GM19395 (cell line): Measurements from ENCODE around the gene RBFOX1.

Source experiments
- ATAC-seq: cut with Tn5 transposase; IDR thresholded peaks from one replicate; pipeline ENCODE4 v1.9.1; 2021; ENCODE audit warnings: mild to moderate bottlenecking, moderate library complexity; ENCODE audit not compliant: unreplicated experiment

RBFOX1 gene

GRCh38 chr16:7581175-7581574 lies 248.5 kb downstream of the RBFOX1 start:
- ATAC-seq = no peak

GRCh38 chr16:7583396-7583795 lies 250.8 kb downstream of the RBFOX1 start:
- ATAC-seq = no peak

- no peak for ATAC-seq
Measured at GRCh38 chr16:7584561-7584960, 251.9 kb downstream of the RBFOX1 start.

GRCh38 chr16:7585705-7586104 lies 253.1 kb downstream of the RBFOX1 start:
- ATAC-seq = no peak

- ATAC-seq = no peak
Measured at GRCh38 chr16:7590934-7591333, 258.3 kb downstream of the RBFOX1 start.

- ATAC-seq = no peak
Measured at GRCh38 chr16:7596308-7596707, 263.7 kb downstream of the RBFOX1 start.

- no peak for ATAC-seq
Measured at GRCh38 chr16:7597677-7598076, 265.0 kb downstream of the RBFOX1 start.

GRCh38 chr16:7601100-7601499 lies 268.5 kb downstream of the RBFOX1 start:
- no peak for ATAC-seq

- ATAC-seq = no peak
Measured at GRCh38 chr16:7602291-7602950, 269.8 kb downstream of the RBFOX1 start.

- no peak for ATAC-seq
Measured at GRCh38 chr16:7605812-7606211, 273.2 kb downstream of the RBFOX1 start.

GRCh38 chr16:7612671-7613070 lies 280.0 kb downstream of the RBFOX1 start:
- ATAC-seq = no peak

GRCh38 chr16:7613518-7613917 lies 280.9 kb downstream of the RBFOX1 start:
- no peak for ATAC-seq

GRCh38 chr16:7614021-7614795 lies 281.6 kb downstream of the RBFOX1 start:
- no peak for ATAC-seq

GRCh38 chr16:7615565-7615964 lies 282.9 kb downstream of the RBFOX1 start:
- no peak for ATAC-seq

GRCh38 chr16:7624871-7625766 lies 292.5 kb downstream of the RBFOX1 start:
- ATAC-seq = no peak

GRCh38 chr16:7628981-7629380 lies 296.3 kb downstream of the RBFOX1 start:
- ATAC-seq = no peak

GRCh38 chr16:7629571-7629970 lies 296.9 kb downstream of the RBFOX1 start:
- no peak for ATAC-seq

GRCh38 chr16:7637446-7637845 lies 304.8 kb downstream of the RBFOX1 start:
- no peak for ATAC-seq

GRCh38 chr16:7638306-7638705 lies 305.7 kb downstream of the RBFOX1 start:
- ATAC-seq = no peak

GRCh38 chr16:7640334-7640733 lies 307.7 kb downstream of the RBFOX1 start:
- no peak for ATAC-seq

GRCh38 chr16:7644176-7644575 lies 311.5 kb downstream of the RBFOX1 start:
- ATAC-seq = no peak
